RWPE1 (cell line): Measurements from ENCODE around the gene GNAZ.
"Not testable (repeated sequence)": the region's sequence is repeated elsewhere in the genome, so short reads cannot be mapped to it uniquely, and the experiment has no call there.

ENCODE experiments used
- CTCF ChIA-PET: fragments of 350-600 bp; sonication (Branson Sonifier 250); formaldehyde crosslinking; extraction: SDS; loops from one replicate; lab custom pipeline; 2021; lab: Yijun Ruan, JAX
- POLR2A ChIA-PET: fragments of 400-600 bp; formaldehyde crosslinking; extraction: SDS; loops from one replicate; lab custom pipeline; 2020; ENCODE audit warnings: antibody characterized with exemption; ENCODE audit not compliant: low non-redundant PET; lab: Yijun Ruan, JAX
- DNase-seq: peaks from one replicate; pipeline ENCODE4 v3.0.0; 2012; ENCODE audit warnings: low spot score
- H3K27ac ChIP-seq: fragments of 450-650 bp; 2 replicates; pipeline ENCODE4 v1.5.1; 2017
- TF ChIP-seq, protein P1 (sequence below): fragments of 450-650 bp; conservative IDR thresholded peaks from 2 replicates; pipeline ENCODE4 v1.5.1; 2017; ENCODE audit warnings: low read depth, mild to moderate bottlenecking

The GNAZ gene

DNA sequence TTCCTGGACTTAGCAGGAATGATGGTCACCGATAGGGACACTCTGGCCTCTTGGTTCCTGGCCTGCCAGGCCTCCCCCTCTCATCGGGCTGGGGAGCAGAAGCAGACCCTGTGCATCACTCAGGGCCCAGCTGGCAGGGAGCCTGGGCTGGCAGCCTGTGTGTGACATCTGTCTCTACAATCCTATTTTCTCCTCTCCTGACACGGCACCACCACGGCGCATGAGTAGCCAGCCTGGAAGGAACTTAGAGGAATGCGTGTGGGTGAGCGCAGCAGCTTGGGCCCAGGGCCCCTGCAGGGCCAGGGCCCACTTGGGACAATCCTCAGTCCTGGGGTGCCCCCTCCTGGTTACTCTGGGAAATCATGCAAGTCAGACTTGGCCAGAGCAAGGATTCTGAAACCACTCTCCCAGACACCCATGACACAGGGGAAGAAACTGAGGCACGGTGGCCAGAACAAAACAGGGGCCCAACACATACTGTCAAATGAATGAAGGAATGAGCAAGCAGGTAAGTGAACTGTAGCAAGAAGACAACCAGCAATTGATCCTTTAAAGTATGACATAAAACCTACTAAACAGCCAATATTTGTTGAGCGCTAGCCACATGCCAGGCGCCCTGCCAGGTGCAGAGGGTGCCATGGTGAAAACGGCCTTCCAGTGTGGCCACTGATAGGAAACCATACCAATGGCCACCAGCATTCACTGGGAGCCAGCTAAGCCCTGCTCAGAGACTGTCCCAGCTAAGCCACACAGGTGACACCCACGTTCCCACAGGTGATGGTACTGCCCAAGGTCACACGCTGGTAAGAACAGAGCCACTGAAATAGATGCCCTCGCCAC lies 58.2 kb downstream of the GNAZ start:
- DNase-seq: peak; percentile 38
- no peak overlapping the region for H3K27ac ChIP-seq
- ChIA-PET CTCF (interaction anchor here (0.6 to 2.9 kb wide), 3 partner anchors 106 to 257 kb away, joined by 3 to 31 read pairs (median 5); no protein-coding TSS in a partner anchor), POLR2A (no interaction called here)
- TF ChIP-seq, protein P1, sequence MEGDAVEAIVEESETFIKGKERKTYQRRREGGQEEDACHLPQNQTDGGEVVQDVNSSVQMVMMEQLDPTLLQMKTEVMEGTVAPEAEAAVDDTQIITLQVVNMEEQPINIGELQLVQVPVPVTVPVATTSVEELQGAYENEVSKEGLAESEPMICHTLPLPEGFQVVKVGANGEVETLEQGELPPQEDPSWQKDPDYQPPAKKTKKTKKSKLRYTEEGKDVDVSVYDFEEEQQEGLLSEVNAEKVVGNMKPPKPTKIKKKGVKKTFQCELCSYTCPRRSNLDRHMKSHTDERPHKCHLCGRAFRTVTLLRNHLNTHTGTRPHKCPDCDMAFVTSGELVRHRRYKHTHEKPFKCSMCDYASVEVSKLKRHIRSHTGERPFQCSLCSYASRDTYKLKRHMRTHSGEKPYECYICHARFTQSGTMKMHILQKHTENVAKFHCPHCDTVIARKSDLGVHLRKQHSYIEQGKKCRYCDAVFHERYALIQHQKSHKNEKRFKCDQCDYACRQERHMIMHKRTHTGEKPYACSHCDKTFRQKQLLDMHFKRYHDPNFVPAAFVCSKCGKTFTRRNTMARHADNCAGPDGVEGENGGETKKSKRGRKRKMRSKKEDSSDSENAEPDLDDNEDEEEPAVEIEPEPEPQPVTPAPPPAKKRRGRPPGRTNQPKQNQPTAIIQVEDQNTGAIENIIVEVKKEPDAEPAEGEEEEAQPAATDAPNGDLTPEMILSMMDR: peak; percentile 53

DNA sequence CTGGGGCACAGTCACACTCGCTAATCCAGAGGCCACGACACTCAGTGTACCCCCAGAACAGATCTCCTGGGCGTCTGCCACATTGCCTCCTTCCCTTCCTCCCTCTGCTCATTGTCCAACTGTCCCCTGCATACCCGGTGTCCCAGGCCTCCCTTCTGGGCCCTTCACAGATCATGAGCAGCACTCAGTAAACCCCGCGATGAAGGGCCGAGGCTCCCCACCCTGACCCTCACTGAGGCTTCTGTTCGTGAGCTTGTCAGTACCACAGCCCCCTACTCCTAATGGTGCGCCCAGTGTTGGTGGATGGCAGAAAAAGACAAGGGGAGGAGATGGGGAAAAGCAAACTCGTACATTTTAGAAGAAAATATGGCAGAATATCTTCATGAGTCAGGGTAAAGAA lies 58.8 kb downstream of the GNAZ start:
- POLR2A ChIA-PET: no interaction called here
- CTCF ChIA-PET: interaction anchor here (2.9 kb wide), 1 partner anchor 170 kb away, joined by 31 read pairs; no protein-coding TSS in a partner anchor
- TF ChIP-seq, protein P1: no peak

DNA sequence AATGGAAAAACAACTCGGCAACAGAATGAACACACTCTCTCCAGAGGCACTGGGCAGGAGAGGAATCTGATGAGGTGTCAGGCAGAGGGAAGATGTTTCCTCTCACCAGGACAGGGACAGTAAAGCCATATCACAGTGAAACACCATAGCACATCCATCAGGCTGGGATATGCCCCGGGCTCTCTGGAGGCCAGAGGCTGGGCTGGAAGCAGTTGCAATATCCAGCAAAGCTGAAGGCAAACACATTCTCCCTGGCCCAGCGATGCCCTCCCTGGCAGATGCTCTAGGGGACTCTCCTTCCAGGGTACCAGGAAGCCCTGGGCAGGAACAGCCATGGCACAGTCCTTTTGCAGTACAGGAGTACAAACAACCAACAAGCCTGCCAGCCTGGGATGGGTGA lies 60.4 kb downstream of the GNAZ start:
- ChIA-PET POLR2A (no interaction called here), CTCF (no interaction called here)
- no peak for DNase-seq
- TF ChIP-seq, protein P1: no peak
- H3K27ac ChIP-seq: no peak overlapping the region

More for the DNA sequence above, 58.8 kb downstream of the GNAZ start:
- H3K27ac ChIP-seq: no peak overlapping the region
- no peak for DNase-seq

DNA sequence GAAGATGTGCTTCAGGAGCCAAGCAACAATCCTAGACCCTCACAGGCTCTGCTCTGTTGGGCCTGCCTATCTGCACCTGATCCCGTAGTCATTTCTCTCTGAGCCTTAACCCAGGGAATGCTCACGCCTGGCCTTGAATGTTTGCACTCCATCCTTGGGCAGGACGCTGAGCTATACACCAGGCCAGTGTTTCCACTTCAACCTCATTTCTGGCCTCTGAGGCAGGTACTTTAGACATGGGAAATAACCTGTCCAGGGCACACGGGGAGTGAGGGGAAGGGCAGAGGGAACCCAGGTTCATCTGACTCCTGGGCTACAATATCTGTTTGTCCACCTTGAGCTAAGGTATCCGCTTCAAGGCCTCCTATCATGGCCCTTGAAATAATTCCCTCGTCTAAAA lies 61.6 kb downstream of the GNAZ start:
- ChIA-PET CTCF (no interaction called here), POLR2A (no interaction called here)
- no peak overlapping the region for H3K27ac ChIP-seq
- DNase-seq: no peak
- TF ChIP-seq, protein P1: no peak

DNA sequence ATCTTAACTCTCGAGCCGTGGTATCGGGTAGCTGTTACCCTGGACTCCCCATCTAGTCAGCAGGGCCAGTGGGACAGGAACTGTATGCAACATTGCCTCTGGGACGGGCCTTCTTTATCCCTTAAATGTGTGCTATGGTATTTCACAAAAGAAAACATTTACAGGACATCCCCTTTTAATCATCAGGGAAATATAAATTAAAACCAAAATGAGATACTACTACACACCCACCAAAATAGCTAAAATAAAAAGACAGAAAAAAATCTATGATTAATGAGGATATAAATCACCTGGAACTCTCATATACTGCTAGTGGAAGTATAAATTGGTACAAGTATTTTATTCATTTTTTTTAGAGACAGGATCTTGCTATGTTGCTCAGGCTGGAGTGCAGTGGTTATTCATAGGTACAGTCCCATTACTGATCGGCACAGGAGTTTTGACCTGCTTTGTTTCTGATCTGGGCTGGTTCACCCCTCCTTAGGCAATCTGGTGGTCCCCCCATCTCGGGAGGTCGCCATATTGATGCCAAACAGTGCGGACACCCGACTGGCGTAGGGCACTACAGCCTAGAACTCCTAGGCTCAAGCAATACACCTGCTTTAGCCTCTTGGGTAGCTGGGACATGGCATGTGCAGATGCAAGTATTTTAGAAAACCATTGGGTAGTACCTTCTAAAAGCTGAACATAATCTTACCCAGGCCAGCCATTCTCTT lies 62.2 kb downstream of the GNAZ start:
- CTCF ChIA-PET: interaction anchor here (0.6 kb wide), 1 partner anchor 149 kb away, joined by 4 read pairs; no protein-coding TSS in a partner anchor
- POLR2A ChIA-PET: no interaction called here
- TF ChIP-seq, protein P1: no peak
- DNase-seq: no peak
- no peak overlapping the region for H3K27ac ChIP-seq

DNA sequence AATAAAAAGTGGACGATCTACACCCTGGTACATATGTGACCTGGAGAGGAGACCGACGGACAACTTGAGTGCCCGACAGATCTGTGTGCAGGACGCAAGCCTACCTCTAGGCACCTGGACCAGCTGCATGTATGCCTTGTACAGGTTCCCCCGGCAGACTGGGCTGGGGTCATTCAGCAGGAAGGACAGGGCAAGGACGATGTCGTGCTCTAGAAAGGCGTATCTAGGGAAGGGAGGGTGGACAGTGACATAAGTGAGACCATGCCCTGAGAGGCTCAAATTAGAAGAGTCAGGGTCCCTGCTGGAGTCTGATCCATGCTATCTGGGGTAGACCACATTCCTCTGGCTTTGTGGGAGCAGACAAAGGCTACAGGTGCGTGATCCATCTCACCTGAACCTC lies 63.6 kb downstream of the GNAZ start:
- H3K27ac ChIP-seq: no peak overlapping the region
- ChIA-PET POLR2A (no interaction called here), CTCF (no interaction called here)
- DNase-seq: no peak
- TF ChIP-seq, protein P1: no peak

DNA sequence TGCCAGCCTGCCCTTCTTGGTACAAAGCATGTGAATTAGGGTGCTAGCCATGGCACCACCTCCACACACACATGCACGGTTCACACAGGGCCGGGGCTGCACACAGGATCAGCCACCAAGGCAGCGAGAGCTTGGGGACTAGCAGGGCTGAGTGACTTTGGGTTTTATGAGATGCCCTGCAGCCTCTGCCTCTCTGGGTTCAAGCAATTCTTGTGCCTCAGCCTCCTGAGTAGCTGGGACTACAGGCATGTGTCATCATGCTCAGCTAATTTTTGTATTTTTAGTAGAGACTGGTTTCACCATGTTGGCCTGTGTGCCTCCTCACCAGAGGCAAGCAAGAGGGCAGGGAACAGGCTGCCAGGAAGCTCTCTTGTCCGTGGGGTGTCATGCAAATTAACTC lies 66.7 kb downstream of the GNAZ start:
- POLR2A ChIA-PET, H3K27ac ChIP-seq, CTCF ChIA-PET, DNase-seq: not testable (repeated sequence)
